SK-N-SH (cell line): ENCODE data around the gene MB.

Experiments used
- ELF1 ChIP-seq: IDR thresholded peaks from 2 replicates; pipeline ENCODE4 v1.4.0; 2012
- POLR2AphosphoS5 ChIP-seq: IDR thresholded peaks from 2 replicates; pipeline ENCODE4 v1.6.1; 2012; ENCODE audit warnings: low read depth, low read length
- RXRA ChIP-seq: IDR thresholded peaks from 2 replicates; pipeline ENCODE4 v1.4.0; 2012; ENCODE audit warnings: low read depth, mild to moderate bottlenecking, borderline replicate concordance
- SMC3 ChIP-seq: IDR thresholded peaks from 2 replicates; pipeline ENCODE4 v1.6.1; 2012; ENCODE audit warnings: low read depth, low read length, improper control_type of control experiment
- TF ChIP-seq, protein P1 (sequence below): fragments of 200-600 bp; sonication (generic); IDR thresholded peaks from 2 replicates; pipeline ENCODE4 v1.6.1; 2017; ENCODE audit warnings: antibody characterized with exemption, mild to moderate bottlenecking, moderate library complexity
- TF ChIP-seq, protein P2 (sequence below): IDR thresholded peaks from 2 replicates; pipeline ENCODE4 v1.4.0; 2012; ENCODE audit warnings: low read depth, borderline replicate concordance
- TF ChIP-seq, protein P3 (sequence below): IDR thresholded peaks from 2 replicates; pipeline ENCODE4 v1.4.0; 2012; ENCODE audit warnings: low read depth
- TF ChIP-seq, protein P4 (sequence below): IDR thresholded peaks from 2 replicates; pipeline ENCODE4 v1.4.0; 2012; ENCODE audit warnings: low read depth, borderline replicate concordance
- TF ChIP-seq, protein P5 (sequence below): IDR thresholded peaks from 2 replicates; pipeline ENCODE4; 2012

DNA sequence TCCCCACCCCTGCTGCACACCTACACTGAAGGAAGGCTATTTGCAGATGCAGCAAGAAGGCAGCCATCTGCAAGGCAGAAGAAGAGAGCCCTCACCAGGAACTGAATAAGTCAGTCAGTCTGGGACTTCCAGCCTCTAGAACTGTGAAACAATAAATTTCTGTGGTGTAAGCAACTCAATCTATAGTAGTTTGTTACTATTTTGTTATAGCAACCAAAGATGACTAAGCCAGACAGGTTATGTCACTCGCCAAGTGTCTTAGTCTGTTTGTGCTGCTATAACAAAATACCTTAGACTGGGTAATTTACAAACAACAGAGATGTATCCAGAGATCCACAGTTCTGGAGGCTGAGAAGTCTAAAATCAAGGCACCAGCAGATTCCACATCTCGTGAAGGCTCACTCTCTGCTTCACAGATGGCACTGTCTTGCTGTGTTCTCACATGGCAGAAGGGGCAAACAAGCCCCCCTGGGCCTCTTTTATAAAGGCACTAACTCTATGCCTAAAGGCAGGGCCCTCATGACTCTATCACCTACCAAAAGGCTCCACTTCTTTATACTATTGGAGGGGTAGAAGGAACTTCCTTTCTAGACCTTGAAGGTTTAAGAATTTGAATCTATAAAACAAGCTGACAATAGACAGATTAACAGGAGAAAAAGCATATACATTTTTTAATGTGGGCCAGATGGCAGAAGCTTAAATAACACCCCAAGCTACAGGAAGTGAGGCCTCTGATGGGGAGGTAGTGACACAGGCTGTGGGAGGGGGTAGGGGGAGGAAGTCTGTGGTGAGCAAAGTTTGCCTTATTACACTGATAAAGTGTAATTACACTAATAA is 43.4 kb upstream of the MB start:
- TF ChIP-seq, protein P1, sequence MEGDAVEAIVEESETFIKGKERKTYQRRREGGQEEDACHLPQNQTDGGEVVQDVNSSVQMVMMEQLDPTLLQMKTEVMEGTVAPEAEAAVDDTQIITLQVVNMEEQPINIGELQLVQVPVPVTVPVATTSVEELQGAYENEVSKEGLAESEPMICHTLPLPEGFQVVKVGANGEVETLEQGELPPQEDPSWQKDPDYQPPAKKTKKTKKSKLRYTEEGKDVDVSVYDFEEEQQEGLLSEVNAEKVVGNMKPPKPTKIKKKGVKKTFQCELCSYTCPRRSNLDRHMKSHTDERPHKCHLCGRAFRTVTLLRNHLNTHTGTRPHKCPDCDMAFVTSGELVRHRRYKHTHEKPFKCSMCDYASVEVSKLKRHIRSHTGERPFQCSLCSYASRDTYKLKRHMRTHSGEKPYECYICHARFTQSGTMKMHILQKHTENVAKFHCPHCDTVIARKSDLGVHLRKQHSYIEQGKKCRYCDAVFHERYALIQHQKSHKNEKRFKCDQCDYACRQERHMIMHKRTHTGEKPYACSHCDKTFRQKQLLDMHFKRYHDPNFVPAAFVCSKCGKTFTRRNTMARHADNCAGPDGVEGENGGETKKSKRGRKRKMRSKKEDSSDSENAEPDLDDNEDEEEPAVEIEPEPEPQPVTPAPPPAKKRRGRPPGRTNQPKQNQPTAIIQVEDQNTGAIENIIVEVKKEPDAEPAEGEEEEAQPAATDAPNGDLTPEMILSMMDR: no peak
- no peak for TF ChIP-seq POLR2AphosphoS5
- TF ChIP-seq ELF1: no peak
- TF ChIP-seq SMC3: no peak
- TF ChIP-seq, protein P2, sequence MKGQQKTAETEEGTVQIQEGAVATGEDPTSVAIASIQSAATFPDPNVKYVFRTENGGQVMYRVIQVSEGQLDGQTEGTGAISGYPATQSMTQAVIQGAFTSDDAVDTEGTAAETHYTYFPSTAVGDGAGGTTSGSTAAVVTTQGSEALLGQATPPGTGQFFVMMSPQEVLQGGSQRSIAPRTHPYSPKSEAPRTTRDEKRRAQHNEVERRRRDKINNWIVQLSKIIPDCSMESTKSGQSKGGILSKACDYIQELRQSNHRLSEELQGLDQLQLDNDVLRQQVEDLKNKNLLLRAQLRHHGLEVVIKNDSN: no peak
- TF ChIP-seq, protein P3, sequence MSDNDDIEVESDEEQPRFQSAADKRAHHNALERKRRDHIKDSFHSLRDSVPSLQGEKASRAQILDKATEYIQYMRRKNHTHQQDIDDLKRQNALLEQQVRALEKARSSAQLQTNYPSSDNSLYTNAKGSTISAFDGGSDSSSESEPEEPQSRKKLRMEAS: no peak
- no peak for TF ChIP-seq RXRA
- TF ChIP-seq, protein P4, sequence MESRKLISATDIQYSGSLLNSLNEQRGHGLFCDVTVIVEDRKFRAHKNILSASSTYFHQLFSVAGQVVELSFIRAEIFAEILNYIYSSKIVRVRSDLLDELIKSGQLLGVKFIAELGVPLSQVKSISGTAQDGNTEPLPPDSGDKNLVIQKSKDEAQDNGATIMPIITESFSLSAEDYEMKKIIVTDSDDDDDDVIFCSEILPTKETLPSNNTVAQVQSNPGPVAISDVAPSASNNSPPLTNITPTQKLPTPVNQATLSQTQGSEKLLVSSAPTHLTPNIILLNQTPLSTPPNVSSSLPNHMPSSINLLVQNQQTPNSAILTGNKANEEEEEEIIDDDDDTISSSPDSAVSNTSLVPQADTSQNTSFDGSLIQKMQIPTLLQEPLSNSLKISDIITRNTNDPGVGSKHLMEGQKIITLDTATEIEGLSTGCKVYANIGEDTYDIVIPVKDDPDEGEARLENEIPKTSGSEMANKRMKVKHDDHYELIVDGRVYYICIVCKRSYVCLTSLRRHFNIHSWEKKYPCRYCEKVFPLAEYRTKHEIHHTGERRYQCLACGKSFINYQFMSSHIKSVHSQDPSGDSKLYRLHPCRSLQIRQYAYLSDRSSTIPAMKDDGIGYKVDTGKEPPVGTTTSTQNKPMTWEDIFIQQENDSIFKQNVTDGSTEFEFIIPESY: no peak
- TF ChIP-seq, protein P5, sequence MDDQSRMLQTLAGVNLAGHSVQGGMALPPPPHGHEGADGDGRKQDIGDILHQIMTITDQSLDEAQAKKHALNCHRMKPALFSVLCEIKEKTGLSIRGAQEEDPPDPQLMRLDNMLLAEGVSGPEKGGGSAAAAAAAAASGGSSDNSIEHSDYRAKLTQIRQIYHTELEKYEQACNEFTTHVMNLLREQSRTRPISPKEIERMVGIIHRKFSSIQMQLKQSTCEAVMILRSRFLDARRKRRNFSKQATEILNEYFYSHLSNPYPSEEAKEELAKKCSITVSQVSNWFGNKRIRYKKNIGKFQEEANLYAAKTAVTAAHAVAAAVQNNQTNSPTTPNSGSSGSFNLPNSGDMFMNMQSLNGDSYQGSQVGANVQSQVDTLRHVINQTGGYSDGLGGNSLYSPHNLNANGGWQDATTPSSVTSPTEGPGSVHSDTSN: no peak
